Measurements from ENCODE around the gene FOXO3. TPM values are rescaled to one million over a fixed set of nuclear protein-coding genes. Genes with fewer than 3 reads are reported as not detected.

Gene FOXO3
- total RNA-seq, 6 experiments from 2014 or later: 18.1 to 45.2 (median 23.8) TPM

DNA sequence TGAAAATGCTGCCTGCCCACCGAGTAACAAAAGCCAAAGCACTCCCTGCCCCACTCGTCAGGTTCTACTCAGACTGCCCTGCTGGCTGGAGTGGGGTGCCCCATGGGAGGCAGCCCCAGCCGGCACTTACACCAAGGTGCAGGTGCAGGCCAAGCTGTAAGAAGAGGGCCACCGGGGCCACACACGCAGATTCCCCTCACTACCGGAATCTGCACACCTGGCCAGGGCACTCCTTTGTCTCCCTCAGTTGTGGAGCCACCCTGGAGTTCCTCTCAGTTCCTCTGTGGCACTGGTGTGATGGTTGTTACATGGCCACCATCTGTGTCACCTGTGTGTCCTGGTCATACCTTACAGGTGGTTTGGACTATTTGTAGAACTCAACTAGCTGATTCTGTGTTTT is 112.4 kb downstream of the FOXO3 start:
- intact Hi-C loops (cut with DNase I): no loop called here
- DNase-seq (no peak), ATAC-seq (peak in 1 of 4 donors; percentile 27)
- Histone ChIP-seq H3K4me3 (no peak overlapping the region), H3K36me3 (peaks cover 0 to 5% (median 1%) of the 10 kb centered on the region in 4 donors), H3K27ac (no peak overlapping the region), H3K9me3 (no peaks in the 10 kb centered on the region), H3K4me1 (peaks cover 0 to 41% (median 14%) of the 10 kb centered on the region in 4 donors), H3K27me3 (no peaks in the 10 kb centered on the region)
- WGBS (ENCODE audit: insufficient coverage, low coverage, low lambda C conversion rate, missing lambda C conversion rate): no CpG with 5 or more reads among the region's 6 CpGs
- TF ChIP-seq, protein P1, sequence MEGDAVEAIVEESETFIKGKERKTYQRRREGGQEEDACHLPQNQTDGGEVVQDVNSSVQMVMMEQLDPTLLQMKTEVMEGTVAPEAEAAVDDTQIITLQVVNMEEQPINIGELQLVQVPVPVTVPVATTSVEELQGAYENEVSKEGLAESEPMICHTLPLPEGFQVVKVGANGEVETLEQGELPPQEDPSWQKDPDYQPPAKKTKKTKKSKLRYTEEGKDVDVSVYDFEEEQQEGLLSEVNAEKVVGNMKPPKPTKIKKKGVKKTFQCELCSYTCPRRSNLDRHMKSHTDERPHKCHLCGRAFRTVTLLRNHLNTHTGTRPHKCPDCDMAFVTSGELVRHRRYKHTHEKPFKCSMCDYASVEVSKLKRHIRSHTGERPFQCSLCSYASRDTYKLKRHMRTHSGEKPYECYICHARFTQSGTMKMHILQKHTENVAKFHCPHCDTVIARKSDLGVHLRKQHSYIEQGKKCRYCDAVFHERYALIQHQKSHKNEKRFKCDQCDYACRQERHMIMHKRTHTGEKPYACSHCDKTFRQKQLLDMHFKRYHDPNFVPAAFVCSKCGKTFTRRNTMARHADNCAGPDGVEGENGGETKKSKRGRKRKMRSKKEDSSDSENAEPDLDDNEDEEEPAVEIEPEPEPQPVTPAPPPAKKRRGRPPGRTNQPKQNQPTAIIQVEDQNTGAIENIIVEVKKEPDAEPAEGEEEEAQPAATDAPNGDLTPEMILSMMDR (IDR thresholded peaks at IDR 0.05): no peak
- TF ChIP-seq POLR2A (IDR thresholded peaks at IDR 0.05): no peak

DNA sequence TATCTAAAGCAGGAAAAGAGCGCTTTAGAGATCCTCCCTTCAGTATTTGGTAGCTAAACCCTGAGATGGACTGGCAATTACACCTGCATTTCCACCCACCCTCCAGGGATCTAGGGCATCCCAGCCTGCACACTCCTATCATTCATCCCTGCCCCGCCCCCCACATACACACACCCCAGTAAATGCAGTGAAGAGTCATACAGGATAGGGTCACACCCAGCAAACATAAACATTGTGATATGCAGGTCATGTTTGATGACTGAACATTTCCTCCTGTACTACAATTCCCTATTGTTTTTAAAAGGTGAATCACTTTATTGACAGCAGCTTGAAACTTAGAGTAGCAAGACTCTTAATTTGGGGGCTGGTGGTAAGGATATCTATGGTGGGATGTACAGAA is 112.9 kb downstream of the FOXO3 start:
- intact Hi-C loops (cut with DNase I): no loop called here

DNA sequence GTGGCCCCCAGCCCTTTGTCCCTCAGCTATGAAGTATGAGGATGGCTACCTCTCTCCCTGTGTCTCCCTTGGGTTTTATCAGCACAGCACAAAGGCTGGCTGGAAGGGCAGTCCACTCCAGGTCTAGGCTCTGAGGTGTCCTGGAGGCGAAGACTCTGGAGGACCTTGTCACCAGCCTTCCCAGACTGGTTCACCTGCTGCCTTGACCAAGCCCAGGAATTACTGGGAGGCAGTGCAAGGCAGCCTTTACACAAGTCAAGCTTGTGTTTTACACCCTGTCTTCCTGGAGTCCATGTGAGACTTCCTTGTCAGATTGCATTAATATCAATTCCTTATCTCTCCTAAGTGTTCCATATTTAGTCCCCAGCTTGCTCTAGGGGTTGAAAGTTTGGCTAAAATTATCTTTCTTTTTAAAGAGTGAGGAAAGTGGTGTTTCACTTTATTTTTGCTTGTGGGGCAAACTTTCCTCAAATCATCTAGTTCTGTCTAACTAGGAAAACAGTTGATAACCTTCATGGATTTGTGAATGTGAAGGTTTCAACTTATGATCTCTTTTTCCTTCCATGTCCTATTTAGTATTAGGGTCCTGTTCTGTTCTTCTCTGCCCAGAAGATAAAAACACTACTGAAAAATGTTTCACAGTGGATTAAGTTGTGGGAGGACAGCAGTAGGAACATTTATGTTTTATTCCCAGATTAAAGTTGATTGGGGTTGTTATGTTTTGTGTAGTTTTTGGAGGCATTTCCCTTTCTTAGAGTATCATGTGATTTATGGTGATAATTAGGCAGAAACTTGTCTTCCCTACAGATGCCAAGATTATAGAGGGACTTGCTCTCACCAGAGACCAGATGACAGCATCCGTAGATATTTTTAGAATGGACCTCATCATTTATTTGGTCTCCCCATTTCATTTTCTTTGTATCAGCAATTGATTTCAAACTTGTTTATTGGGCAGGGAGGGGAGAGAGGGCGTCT is 114.8 kb downstream of the FOXO3 start:
- Histone ChIP-seq H3K4me3 (no peak overlapping the region), H3K27me3 (no peaks in the 10 kb centered on the region), H3K36me3 (peaks cover 0 to 4% (median 1%) of the 10 kb centered on the region in 4 donors), H3K9me3 (no peaks in the 10 kb centered on the region), H3K27ac (no peak overlapping the region), H3K4me1 (peaks cover 0 to 46% (median 15%) of the 10 kb centered on the region in 4 donors)
- WGBS (ENCODE audit: insufficient coverage, low coverage, low lambda C conversion rate, missing lambda C conversion rate): 83% methylated on average over 2 of the region's 3 CpGs
- no peak for TF ChIP-seq POLR2A (IDR thresholded peaks at IDR 0.05)
- TF ChIP-seq, protein P1 (IDR thresholded peaks at IDR 0.05): no peak
- intact Hi-C loops (cut with DNase I): no loop called here
- ATAC-seq (peak in 1 of 4 donors; percentile 22), DNase-seq (no peak)

More for the DNA sequence above, 112.9 kb downstream of the FOXO3 start:
- Histone ChIP-seq H3K36me3 (peaks cover 0 to 3% (median under 1%) of the 10 kb centered on the region in 4 donors), H3K27ac (no peak overlapping the region), H3K9me3 (no peaks in the 10 kb centered on the region), H3K27me3 (no peaks in the 10 kb centered on the region), H3K4me3 (no peak overlapping the region), H3K4me1 (peaks cover 0 to 46% (median 15%) of the 10 kb centered on the region in 4 donors)
- no peak for TF ChIP-seq POLR2A (IDR thresholded peaks at IDR 0.05)
- TF ChIP-seq, protein P1 (IDR thresholded peaks at IDR 0.05): no peak
- WGBS (ENCODE audit: insufficient coverage, low coverage, low lambda C conversion rate, missing lambda C conversion rate): 50% methylated on average over 2 of the region's 2 CpGs
- ATAC-seq: peak in 2 of 4 donors; percentile 7 to 8
- no peak for DNase-seq

DNA sequence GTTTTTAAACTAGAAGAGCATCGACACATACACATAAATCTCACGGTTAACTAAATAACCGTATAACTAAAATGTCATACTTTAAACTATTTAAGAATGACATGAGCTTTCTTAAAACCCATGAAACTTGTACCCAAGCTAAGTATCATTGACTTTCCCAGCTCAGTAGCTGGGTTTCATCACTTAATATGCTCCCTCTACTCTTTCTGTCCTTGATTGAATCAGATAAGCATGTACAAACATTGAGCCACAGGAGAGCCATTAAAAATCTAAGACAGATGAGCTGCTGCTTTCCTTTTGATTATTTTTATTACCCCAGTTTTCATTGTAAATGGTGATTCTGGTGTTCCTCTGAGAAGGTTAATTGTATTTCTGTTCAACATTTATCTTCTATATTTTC is 115.8 kb downstream of the FOXO3 start:
- no peak overlapping the region for H3K27ac ChIP-seq
- peaks cover 0 to 4% (median 0%) of the 10 kb centered on the region in 4 donors for H3K36me3 ChIP-seq
- intact Hi-C loops (cut with DNase I): no loop called here
- peaks cover 0 to 46% (median 15%) of the 10 kb centered on the region in 4 donors for H3K4me1 ChIP-seq
- no peak for DNase-seq
- peak in 3 of 4 donors; percentile 22 to 43 (median 31) for ATAC-seq
- TF ChIP-seq, protein P1 (IDR thresholded peaks at IDR 0.05): no peak
- no peak for TF ChIP-seq POLR2A (IDR thresholded peaks at IDR 0.05)
- no peaks in the 10 kb centered on the region for H3K9me3 ChIP-seq
- no peaks in the 10 kb centered on the region for H3K27me3 ChIP-seq
- 91% methylated on average over 3 of the region's 3 CpGs for WGBS (ENCODE audit: insufficient coverage, low coverage, low lambda C conversion rate, missing lambda C conversion rate)
- no peak overlapping the region for H3K4me3 ChIP-seq

All from right lobe of liver (tissue), 6 donors.